ENCODE data around the gene DPEP2.

GRCh38 chr16:67942200-67942509 lies 57.1 kb downstream of the DPEP2 start:
- TF ChIP-seq CTCF (IDR thresholded peaks at IDR 0.05) (peak; percentile 32 to 67 (median 53)), POLR2A (IDR thresholded peaks at IDR 0.05) (no peak)
